GM12878 (cell line): Measurements from ENCODE around the gene MUSK. TPM values are rescaled to one million over a fixed set of nuclear protein-coding genes. Genes with fewer than 3 reads are reported as not detected.

Source experiments
- CEBPB ChIP-seq, 2 experiments: fragments of 150-350 bp in 1 of 2; IDR thresholded peaks; 2 replicates each; pipeline ENCODE4 v1.6.1; 2012 to 2014; ENCODE audit warnings: low read depth in 2 of 2, low read length in 2 of 2, borderline replicate concordance in 1 of 2, inconsistent platforms in 1 of 2
- CHD1 ChIP-seq: IDR thresholded peaks from 2 replicates; pipeline ENCODE4 v1.6.1; 2012; ENCODE audit warnings: low read depth, low read length, improper control_type of control experiment
- CHD4 ChIP-seq: fragments of 200-600 bp; sonication (generic); IDR thresholded peaks from 2 replicates; pipeline ENCODE4 v1.6.1; 2016; ENCODE audit warnings: mild to moderate bottlenecking
- EZH2 ChIP-seq: IDR thresholded peaks from 2 replicates; pipeline ENCODE4 v1.6.1; 2012; ENCODE audit warnings: low read depth, mild to moderate bottlenecking, control low read depth, inconsistent platforms, low read length, borderline replicate concordance; ENCODE audit not compliant: control insufficient read depth
- HDAC2 ChIP-seq: fragments of 200-600 bp; sonication (generic); IDR thresholded peaks from 2 replicates; pipeline ENCODE4 v1.6.1; 2017
- IKZF2 ChIP-seq, 2 experiments: fragments of 450-650 bp; IDR thresholded peaks; 2 replicates each; pipeline ENCODE4 v1.6.1; 2017; ENCODE audit warnings: mild to moderate bottlenecking in 2 of 2, moderate library complexity in 2 of 2
- MYB ChIP-seq: fragments of 150-350 bp; IDR thresholded peaks from 2 replicates; pipeline ENCODE4 v1.6.1; 2014; ENCODE audit warnings: mild to moderate bottlenecking, low read depth, low read length, borderline replicate concordance
- NFYA ChIP-seq: IDR thresholded peaks from 2 replicates; pipeline ENCODE4 v1.6.1; 2011; ENCODE audit warnings: low read depth, mild to moderate bottlenecking, low read length, improper control_type of control experiment, borderline replicate concordance
- NFYB ChIP-seq: IDR thresholded peaks from 2 replicates; pipeline ENCODE4 v1.6.1; 2011; ENCODE audit warnings: low read depth, mild to moderate bottlenecking, low read length, improper control_type of control experiment, moderate library complexity; ENCODE audit not compliant: insufficient read depth
- NR2C1 ChIP-seq: fragments of 450-650 bp; IDR thresholded peaks from 2 replicates; pipeline ENCODE4 v1.6.1; 2017; ENCODE audit warnings: antibody characterized with exemption, mild to moderate bottlenecking, moderate library complexity
- NR2F1 ChIP-seq: fragments of 450-650 bp; conservative IDR thresholded peaks from 2 replicates; pipeline ENCODE4 v1.6.1; 2017; ENCODE audit warnings: mild to moderate bottlenecking
- PAX5 ChIP-seq: IDR thresholded peaks from 2 replicates; pipeline ENCODE4 v1.6.1; 2011; ENCODE audit warnings: low read depth, low read length, borderline replicate concordance
- RAD21 ChIP-seq: IDR thresholded peaks from 2 replicates; pipeline ENCODE4 v1.6.1; 2011; ENCODE audit warnings: mild to moderate bottlenecking, low read depth, low read length, moderate library complexity; ENCODE audit not compliant: insufficient read depth
- SIN3A ChIP-seq: IDR thresholded peaks from 2 replicates; pipeline ENCODE4 v1.6.1; 2012; ENCODE audit warnings: low read depth, low read length, improper control_type of control experiment
- TBL1XR1 ChIP-seq: IDR thresholded peaks from 2 replicates; pipeline ENCODE4 v1.6.1; 2012; ENCODE audit warnings: low read depth, low read length, improper control_type of control experiment
- YY1 ChIP-seq: IDR thresholded peaks from 2 replicates; pipeline ENCODE4 v1.6.1; 2011; ENCODE audit warnings: low read depth, mild to moderate bottlenecking, low read length
- polyA plus RNA-seq, 11 experiments: library from polyadenylated mRNA; depleted of rRNA in 4 of 11; unstranded in 6 of 11; stranded (reverse) in 5 of 11; fragments of >200 nt; fragmentation: Nextera tagmentation in 4 of 11; fragmentation: Illumina TruSeq in 1 of 11; extraction: Ambion mirVana in 4 of 11; extraction: Trizol in 1 of 11; gene quantifications; 1 replicate in 1 of 11; 2 replicates in 10 of 11; pipeline versions ENCODE4 v1.2.1 to v1.2.3, GENCODE V29; 2011 to 2016; ENCODE audit warnings: inconsistent platforms in 2 of 11, missing spikeins in 2 of 11, low read depth in 1 of 11
- total RNA-seq, 4 experiments: library from RNA; depleted of rRNA in 3 of 4; stranded (reverse); fragments of >200 nt in 3 of 4; fragmentation: Illumina TruSeq in 1 of 4; extraction: Trizol in 1 of 4; gene quantifications; 2 replicates each; pipeline versions ENCODE4 v1.2.1 to v1.2.3, GENCODE V29; 2013 to 2021
- TF ChIP-seq, protein P1 (sequence below): fragments of 150-350 bp; IDR thresholded peaks from 2 replicates; pipeline ENCODE4 v1.6.1; 2016; ENCODE audit warnings: low read depth, low read length
- TF ChIP-seq, protein P2 (sequence below): fragments of 450-650 bp; IDR thresholded peaks from 2 replicates; pipeline ENCODE4 v1.6.1; 2016; ENCODE audit warnings: mild to moderate bottlenecking
- TF ChIP-seq, protein P3 (sequence below): fragments of 450-650 bp; formaldehyde crosslinking; IDR thresholded peaks from 2 replicates; pipeline ENCODE4 v1.4.0; 2022; ENCODE audit warnings: mild to moderate bottlenecking, moderate library complexity
- TF ChIP-seq, protein P4 (sequence below): IDR thresholded peaks from 2 replicates; pipeline ENCODE4 v1.6.1; 2012; ENCODE audit warnings: low read depth, low read length, improper control_type of control experiment
- TF ChIP-seq, protein P5 (sequence below): IDR thresholded peaks from 2 replicates; pipeline ENCODE4 v1.6.1; 2012; ENCODE audit warnings: low read length, inconsistent platforms

Gene MUSK
- total and polyA plus RNA-seq, 10 of the 15 experiments (the other 5 are each of a cell fraction or from before 2014, with no cell fraction given) = 0.04 to 0.19 (median 0.10) TPM; not detected in 5

DNA sequence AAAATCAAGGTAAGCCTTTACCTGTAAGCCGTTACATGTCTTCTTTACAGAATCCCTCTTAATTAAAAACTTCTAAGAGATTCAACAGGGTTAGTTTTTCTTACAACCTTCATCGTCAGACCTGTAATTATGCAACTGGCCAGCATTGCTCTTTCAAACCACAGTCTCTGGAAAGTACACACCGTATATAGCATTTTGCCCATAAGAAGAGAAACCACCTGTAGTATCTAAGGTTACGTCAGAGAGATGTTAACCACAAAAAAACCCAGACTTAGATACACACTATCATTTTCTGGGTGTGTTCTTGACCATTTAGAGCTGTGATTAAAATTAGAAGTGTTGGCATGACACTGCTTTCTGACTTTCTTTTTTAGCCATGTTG is 140.0 kb downstream of the MUSK start (continued):
- TF ChIP-seq IKZF2 (IDR thresholded peaks at IDR 0.05) (peak; percentile 26 to 66; a peak in 2 of 4 replicates), YY1 (no peak), NR2F1 (peak; percentile 86; the same call in 1 of the 2 replicates), NFYB (no peak), CHD4 (no peak), PAX5 (peak; percentile 72), RAD21 (no peak; the same call in 1 of the 2 replicates), NFYA (no peak), TBL1XR1 (peak; percentile 85; the same call in 1 of the 2 replicates), EZH2 (no peak), HDAC2 (no peak), SIN3A (no peak), CHD1 (no peak), MYB (no peak), CEBPB (IDR thresholded peaks at IDR 0.05; ENCODE audit: borderline replicate concordance in 1 of 2, low read depth in 2 of 2, low read length in 2 of 2) (peak in 1 of 2 experiments; percentile 91; a peak in 1 of 4 replicates), NR2C1 (no peak; the same call in 1 of the 2 replicates)
- TF ChIP-seq, protein P1, sequence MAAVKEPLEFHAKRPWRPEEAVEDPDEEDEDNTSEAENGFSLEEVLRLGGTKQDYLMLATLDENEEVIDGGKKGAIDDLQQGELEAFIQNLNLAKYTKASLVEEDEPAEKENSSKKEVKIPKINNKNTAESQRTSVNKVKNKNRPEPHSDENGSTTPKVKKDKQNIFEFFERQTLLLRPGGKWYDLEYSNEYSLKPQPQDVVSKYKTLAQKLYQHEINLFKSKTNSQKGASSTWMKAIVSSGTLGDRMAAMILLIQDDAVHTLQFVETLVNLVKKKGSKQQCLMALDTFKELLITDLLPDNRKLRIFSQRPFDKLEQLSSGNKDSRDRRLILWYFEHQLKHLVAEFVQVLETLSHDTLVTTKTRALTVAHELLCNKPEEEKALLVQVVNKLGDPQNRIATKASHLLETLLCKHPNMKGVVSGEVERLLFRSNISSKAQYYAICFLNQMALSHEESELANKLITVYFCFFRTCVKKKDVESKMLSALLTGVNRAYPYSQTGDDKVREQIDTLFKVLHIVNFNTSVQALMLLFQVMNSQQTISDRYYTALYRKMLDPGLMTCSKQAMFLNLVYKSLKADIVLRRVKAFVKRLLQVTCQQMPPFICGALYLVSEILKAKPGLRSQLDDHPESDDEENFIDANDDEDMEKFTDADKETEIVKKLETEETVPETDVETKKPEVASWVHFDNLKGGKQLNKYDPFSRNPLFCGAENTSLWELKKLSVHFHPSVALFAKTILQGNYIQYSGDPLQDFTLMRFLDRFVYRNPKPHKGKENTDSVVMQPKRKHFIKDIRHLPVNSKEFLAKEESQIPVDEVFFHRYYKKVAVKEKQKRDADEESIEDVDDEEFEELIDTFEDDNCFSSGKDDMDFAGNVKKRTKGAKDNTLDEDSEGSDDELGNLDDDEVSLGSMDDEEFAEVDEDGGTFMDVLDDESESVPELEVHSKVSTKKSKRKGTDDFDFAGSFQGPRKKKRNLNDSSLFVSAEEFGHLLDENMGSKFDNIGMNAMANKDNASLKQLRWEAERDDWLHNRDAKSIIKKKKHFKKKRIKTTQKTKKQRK = no peak
- TF ChIP-seq, protein P2, sequence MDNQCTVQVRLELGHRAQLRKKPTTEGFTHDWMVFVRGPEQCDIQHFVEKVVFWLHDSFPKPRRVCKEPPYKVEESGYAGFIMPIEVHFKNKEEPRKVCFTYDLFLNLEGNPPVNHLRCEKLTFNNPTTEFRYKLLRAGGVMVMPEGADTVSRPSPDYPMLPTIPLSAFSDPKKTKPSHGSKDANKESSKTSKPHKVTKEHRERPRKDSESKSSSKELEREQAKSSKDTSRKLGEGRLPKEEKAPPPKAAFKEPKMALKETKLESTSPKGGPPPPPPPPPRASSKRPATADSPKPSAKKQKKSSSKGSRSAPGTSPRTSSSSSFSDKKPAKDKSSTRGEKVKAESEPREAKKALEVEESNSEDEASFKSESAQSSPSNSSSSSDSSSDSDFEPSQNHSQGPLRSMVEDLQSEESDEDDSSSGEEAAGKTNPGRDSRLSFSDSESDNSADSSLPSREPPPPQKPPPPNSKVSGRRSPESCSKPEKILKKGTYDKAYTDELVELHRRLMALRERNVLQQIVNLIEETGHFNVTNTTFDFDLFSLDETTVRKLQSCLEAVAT = peak; percentile 75
- TF ChIP-seq, protein P3, sequence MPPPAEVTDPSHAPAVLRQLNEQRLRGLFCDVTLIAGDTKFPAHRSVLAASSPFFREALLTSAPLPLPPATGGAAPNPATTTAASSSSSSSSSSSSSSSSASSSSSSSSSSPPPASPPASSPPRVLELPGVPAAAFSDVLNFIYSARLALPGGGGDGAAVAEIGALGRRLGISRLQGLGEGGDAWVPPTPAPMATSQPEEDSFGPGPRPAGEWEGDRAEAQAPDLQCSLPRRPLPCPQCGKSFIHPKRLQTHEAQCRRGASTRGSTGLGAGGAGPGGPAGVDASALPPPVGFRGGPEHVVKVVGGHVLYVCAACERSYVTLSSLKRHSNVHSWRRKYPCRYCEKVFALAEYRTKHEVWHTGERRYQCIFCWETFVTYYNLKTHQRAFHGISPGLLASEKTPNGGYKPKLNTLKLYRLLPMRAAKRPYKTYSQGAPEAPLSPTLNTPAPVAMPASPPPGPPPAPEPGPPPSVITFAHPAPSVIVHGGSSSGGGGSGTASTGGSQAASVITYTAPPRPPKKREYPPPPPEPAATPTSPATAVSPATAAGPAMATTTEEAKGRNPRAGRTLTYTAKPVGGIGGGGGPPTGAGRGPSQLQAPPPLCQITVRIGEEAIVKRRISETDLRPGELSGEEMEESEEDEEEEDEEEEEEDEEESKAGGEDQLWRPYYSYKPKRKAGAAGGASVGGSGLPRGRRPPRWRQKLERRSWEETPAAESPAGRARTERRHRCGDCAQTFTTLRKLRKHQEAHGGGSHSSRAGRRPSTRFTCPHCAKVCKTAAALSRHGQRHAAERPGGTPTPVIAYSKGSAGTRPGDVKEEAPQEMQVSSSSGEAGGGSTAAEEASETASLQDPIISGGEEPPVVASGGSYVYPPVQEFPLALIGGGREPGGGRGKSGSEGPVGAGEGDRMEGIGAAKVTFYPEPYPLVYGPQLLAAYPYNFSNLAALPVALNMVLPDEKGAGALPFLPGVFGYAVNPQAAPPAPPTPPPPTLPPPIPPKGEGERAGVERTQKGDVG = no peak
- TF ChIP-seq, protein P4, sequence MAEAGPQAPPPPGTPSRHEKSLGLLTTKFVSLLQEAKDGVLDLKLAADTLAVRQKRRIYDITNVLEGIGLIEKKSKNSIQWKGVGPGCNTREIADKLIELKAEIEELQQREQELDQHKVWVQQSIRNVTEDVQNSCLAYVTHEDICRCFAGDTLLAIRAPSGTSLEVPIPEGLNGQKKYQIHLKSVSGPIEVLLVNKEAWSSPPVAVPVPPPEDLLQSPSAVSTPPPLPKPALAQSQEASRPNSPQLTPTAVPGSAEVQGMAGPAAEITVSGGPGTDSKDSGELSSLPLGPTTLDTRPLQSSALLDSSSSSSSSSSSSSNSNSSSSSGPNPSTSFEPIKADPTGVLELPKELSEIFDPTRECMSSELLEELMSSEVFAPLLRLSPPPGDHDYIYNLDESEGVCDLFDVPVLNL = no peak
- TF ChIP-seq, protein P5, sequence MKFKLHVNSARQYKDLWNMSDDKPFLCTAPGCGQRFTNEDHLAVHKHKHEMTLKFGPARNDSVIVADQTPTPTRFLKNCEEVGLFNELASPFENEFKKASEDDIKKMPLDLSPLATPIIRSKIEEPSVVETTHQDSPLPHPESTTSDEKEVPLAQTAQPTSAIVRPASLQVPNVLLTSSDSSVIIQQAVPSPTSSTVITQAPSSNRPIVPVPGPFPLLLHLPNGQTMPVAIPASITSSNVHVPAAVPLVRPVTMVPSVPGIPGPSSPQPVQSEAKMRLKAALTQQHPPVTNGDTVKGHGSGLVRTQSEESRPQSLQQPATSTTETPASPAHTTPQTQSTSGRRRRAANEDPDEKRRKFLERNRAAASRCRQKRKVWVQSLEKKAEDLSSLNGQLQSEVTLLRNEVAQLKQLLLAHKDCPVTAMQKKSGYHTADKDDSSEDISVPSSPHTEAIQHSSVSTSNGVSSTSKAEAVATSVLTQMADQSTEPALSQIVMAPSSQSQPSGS = peak; percentile 97
